Measurements from ENCODE around the gene RER1.

Gene RER1

DNA sequence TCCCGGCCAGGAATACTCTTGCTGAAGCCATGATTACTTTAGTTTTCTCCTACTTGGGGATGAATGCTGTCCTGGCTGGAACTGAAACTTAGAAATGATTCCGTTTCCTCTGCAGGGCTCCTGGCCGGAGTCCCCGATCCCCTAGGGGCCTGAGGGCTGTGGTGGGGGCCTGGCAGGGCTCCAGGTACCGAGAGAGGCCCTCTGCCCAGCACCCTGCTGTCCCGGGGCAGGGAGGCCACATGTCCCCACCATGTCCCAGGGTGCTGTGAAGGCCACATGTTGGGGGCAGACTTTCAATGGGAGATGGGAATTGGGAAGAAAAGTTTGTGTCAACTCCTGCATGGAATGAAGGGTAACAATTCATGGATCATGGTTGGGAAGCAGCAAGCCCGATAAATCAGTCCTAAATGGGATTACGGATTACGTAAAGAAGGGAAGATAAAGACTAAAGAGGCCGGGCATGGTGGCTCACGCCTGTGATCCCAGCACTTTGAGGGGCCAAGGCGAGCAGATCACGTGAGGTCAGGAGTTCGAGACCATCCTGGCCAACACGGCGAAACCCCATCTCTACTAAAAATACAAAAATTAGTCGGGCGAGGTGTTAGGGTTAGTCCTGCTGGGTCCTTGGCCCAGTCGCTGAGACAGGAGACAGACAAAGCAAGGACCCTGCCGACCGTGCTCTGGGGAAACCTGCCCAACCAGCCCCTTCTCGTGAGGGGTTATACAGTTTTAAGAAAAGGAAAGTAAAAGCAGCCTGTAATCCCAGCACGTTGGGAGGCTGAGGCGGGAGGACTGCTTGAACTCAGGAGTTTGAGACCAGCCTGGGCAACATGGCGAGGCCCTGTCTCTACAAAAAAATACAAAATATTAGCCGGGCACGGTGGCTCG, 37.8 kb upstream of the RER1 start:
- no peak for DNase-seq (ENCODE audit: low read depth in 2 of 3, low spot score in 1 of 3)

DNA sequence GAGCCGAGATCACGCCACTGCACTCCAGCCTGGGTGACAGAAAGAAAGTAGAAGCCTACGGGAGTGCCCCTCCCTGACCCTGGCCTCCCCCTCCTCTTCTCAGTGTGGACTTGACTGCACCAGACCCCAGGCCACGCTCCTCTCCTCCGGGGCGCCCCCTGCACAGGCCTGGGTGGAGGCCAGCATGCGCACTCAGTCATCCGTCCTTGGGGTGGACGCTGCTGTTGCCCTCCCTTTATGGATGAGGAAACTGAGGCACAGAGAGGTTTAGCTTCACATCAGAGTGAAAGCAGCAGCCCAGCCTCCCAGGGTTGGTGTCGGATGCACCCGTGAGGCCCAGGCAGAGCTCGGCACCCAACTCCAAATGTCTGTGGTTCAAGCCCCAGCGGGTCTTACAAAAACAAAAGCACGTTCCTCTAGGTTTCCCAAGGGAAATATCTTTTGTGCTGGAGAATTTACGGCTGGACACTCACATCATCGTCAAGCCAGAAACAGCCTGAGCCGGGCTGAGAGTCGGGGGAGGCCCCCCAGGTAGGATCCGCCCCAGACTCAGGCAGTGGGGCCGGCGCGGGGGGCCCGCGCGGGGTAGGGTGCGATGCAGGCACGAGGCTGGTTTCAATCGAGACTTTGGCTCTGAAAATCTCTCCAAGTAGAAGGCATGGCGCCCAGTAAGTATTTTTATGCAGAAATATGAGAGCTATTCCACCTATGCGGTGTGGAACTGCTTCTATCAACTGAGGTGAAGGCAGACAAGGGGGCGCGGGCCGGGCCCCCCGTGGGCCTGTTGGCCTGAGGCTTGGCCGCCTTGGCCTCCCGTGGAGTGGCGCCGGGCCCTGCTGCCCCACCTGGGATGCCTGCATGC, 36.9 kb upstream of the RER1 start:
- no peak for DNase-seq (ENCODE audit: low read depth in 2 of 3, low spot score in 1 of 3)

DNA sequence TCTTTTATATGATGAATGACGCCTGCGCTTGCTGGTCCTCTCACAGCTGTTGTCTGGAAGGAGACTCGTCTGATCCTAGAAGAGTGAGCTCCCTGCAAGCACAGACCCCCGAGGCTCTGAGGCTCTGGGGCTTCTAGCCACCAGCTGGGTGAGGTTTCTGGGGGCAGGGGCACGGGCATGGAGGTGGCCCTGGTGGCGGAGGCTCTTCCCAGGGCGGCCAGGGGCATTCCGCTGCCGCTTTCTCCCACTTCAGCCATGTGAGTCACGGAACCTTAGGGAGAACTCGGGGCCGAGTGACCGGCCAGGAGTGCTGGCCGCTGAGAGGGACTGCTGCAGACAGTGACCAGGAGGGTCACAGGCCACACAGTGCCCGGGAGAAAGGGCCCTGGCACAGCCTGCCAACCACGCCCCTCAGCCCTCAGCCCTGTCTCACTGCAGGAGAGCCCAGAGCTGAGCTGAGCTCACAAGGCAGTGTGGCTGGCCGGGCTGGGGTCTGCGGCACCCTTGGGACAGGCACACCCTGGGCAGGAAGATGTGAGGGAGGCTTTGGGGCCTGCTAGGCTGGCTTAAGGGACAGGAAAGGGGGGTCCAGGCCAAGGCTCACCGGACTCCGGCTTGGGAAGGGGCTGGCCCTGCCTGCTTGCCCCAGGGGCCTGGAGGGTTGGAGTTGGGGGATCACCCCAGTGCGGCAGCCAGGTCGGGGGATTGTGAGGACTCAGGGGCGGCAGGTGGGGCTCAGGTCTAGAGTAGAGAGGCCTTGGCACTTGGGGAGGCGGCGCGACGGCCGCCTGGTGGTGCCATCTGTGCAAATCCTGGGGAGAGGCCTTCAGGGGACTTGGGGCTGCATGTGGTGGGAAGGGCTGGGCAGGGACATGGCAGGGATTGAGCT, 36.0 kb upstream of the RER1 start:
- no peak for DNase-seq (ENCODE audit: low read depth in 2 of 3, low spot score in 1 of 3)

DNA sequence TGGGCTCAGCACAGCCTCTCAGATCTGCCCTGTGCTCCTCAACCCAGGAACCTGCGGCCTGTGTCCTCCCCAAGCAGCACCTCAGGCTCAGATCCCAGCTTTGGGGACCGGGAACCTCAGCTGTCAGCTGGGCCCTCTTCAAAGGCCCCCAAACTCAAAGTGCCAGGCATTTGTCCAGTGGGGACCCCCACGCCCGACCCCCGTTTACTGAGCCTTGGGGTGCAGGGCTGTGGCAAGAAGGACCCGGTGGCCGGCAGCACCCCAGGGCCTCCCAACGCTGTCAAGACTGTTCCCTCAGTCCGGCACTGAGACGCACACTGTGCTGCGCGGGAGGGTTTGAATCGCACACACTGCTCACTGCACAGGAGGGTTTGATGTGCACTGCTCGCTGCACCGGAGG, 35.2 kb upstream of the RER1 start:
- DNase-seq (ENCODE audit: low read depth in 2 of 3, low spot score in 1 of 3), result no peak

GRCh38 chr1:2356911-2357845, 34.5 kb upstream of the RER1 start:
- no peak for DNase-seq (ENCODE audit: low read depth in 2 of 3, low spot score in 1 of 3)

GRCh38 chr1:2358072-2358471, 33.6 kb upstream of the RER1 start:
- DNase-seq (ENCODE audit: low read depth in 2 of 3, low spot score in 1 of 3), result no peak

- no peak for DNase-seq (ENCODE audit: low read depth in 2 of 3, low spot score in 1 of 3)
Measured at GRCh38 chr1:2358651-2359640, 32.7 kb upstream of the RER1 start.

GRCh38 chr1:2360588-2361364, 30.9 kb upstream of the RER1 start:
- DNase-seq (ENCODE audit: low read depth in 2 of 3, low spot score in 1 of 3), result no peak

DNA sequence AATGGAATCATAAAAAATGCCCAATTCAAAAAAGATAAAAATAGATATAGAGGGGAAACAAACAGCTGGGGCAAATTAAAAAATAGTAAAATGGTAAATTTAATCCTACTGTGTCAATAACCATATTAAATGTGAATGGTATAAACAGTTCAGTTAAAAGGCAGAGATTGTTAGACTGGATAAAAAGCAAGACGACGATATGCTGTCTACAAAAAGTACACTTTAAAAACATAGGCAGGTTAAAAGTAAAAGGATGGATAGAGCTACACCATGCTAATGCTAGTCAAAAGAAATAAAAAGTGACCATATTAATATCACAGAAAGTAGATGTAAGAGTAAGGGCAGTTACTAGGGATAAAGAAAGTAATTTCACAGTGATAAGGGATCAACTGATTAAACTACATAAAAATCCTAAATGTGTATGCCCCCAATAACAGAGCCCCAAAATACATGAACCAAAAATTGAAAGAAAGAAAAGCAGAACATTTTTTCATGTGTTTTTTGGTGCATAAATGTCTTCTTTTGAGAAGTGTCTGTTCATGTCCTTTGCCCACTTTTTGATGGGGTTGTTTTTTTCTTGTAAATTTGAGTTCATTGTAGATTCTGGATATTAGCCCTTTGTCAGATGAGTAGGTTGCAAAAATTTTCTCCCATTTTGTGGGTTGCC, 27.7 kb upstream of the RER1 start:
- DNase-seq (ENCODE audit: low read depth in 2 of 3, low spot score in 1 of 3), result no peak

DNA sequence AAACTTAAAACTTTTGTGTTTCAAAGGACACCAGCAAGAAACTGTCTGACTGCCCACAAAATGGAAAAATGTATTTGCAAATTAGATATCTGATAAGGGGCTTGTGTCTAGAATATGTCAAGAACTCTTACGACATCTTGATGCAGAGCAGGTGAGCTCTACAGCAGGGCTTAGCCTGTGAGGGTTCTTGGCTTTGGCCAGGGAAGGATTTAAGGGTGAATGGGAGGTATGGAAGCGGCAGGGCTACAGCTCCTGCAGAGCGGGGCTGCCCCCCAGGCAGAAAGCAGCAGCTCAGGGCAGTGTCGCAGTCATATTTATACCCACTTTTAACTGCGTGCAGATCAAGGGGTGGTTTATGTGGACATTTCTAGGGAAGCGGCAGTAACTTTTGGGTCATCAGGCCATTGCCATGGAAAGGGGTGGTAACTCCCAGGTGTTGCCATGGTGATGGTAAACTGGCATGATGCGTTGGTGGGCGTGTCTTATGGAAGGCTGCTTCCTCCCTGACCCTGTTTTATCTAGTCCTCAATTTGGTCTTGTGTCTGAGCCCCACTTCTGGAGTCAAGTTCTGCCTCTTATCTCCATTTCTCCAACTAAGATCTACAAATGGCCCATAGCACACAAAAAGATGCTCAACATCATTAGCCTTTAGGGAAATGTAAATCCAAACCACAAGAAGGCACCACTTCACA, 23.4 kb upstream of the RER1 start:
- DNase-seq (ENCODE audit: low read depth in 2 of 3, low spot score in 1 of 3), result no peak

DNA sequence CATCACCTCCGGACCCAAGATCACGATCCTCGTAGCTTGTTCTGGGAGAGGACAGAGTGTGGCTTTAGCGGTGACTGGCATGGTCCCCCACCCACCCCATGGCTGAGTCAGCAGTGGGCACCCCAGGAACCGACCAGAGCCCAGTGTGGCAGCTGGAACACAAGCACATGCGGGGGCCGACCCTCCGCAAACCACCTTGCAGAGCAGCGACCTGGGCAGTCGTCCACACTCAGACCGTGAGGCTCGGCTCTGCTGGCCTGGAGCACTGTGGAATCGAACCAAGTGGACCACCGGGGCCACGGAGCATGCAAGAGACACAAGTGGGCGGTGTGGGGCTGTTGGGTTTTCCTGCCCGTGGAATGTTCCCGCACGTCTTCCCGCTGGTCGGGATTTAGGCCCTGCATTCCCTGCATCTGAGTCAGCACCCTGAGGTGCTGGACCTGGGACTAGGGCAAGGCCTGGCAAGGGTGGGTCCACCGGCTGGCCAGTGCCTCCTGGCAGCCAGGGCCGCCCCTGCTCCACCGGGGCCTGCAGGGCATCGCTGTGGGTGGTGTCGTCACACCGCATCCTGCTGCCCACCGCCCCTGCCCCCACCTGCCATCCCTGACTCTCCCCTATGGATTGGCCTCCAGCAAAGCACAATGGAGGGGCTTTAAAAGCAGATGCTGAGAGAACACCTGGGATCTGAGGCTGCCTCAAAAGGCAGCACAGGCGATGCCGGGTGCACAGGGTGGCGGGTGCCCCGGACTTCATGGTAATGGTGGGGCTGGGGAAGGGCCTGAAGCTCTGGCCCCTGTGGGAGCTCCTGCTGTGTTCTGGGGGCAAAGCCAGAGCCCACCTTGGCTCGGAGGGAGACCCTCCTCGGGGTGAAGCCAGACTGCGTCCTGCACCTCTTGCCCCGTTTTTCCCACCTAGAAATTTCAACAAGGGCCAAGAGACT, 18.8 kb upstream of the RER1 start:
- no peak for DNase-seq (ENCODE audit: low read depth in 2 of 3, low spot score in 1 of 3)

DNA sequence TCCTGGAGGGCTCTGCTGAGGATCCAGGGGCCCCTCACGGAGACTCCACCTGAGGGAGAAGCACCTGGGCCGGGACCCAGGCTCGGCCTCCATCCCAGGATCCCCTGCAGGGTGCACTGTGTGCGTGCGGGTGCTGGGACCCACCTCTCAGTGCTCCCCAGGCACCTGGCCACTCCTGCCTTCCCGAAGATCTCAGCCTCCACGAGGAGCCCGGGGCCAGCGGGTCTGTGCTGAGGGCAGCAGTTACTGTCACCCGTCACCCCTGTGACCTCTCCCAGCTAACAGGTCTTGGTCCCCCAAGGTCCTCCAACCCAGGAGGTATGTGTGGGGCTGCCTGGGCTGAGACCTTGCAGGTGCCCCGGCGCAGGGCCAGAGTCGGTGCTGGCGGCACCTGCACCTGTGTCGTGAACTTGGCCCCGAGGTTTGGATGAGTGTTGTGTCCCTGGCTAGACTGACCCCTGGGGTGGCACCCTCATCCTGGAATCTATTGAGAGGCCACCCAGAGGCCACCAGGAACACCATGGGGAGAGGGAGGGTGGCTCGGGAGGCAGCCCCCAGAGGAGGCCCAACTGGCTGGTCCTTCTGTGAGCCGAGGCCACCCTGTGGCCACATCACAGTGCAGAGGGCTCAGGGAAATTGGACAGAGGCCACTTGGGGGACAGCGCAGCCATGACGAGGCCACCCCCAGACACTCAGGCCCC, 17.9 kb upstream of the RER1 start:
- no peak for DNase-seq (ENCODE audit: low read depth in 2 of 3, low spot score in 1 of 3)

GRCh38 chr1:2374252-2375155, 17.1 kb upstream of the RER1 start:
- no peak for DNase-seq (ENCODE audit: low read depth in 2 of 3, low spot score in 1 of 3)

DNA sequence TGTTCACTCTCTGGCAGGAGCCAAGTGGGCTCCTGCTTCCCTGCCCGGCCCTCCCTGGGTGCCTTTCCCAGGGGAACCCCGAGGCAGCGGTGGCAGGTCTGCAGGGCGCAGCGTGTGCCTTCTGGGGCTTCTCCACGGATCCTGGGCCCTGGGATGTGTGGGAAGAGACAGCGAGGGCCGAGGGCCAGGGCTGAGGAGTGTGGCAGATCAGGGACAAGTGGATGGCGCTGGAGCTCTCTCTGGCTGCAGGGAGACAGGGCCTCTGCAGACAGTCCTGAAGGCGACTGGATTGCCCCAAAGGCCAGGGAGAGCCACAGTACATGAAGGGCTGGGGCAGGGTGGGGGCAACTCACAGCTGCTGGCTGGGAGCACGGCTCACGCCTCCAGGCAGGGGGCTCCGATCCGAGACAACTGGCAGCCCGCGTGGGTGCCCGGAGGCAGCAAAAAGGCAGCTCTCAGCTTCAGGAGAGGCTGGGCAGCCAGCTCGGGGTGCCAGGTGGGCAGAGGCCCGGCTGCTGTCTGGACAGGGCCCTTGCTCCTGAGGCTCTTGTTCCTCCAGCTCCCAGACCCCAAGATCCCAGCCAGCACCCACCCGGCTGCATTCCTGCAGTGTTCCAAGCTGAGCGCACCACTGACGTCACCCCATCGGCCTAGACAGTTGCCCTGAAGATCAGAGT, 16.3 kb upstream of the RER1 start:
- no peak for DNase-seq (ENCODE audit: low read depth in 2 of 3, low spot score in 1 of 3)
